H1 (cell line): Measurements from ENCODE around the gene UGT1A3. TPM values are rescaled to one million over a fixed set of nuclear protein-coding genes. Genes with fewer than 3 reads are reported as not detected.

Experiments used
- ASH2L ChIP-seq: fragments of 200-600, 300-600 bp; sonication (generic); IDR thresholded peaks from one replicate; pipeline ENCODE4 v1.7.1; 2017; ENCODE audit warnings: low read length
- BRCA1 ChIP-seq: IDR thresholded peaks from 2 replicates; pipeline ENCODE4 v1.6.1; 2012; ENCODE audit warnings: low read depth, low read length, improper control_type of control experiment
- CEBPB ChIP-seq: IDR thresholded peaks from 2 replicates; pipeline ENCODE4 v1.6.1; 2012; ENCODE audit warnings: low read depth, low read length
- POLR2A ChIP-seq, 2 experiments: IDR thresholded peaks; 1 replicate in 1 of 2; 2 replicates in 1 of 2; pipeline ENCODE4 v1.6.1; 2011; ENCODE audit warnings: low read depth in 2 of 2, low read length in 2 of 2, mild to moderate bottlenecking in 2 of 2; ENCODE audit errors: control extremely low read depth in 1 of 2
- RXRA ChIP-seq: IDR thresholded peaks from 2 replicates; pipeline ENCODE4 v1.6.1; 2011; ENCODE audit warnings: low read depth, mild to moderate bottlenecking, low read length, moderate library complexity; ENCODE audit not compliant: insufficient read depth
- SIX5 ChIP-seq: IDR thresholded peaks from 2 replicates; pipeline ENCODE4 v1.6.1; 2011; ENCODE audit warnings: mild to moderate bottlenecking, low read depth, low read length
- TBP ChIP-seq: IDR thresholded peaks from 2 replicates; pipeline ENCODE4 v1.6.1; 2011; ENCODE audit warnings: low read depth, low read length, improper control_type of control experiment
- polyA plus RNA-seq, 7 experiments: library from polyadenylated mRNA; depleted of rRNA in 3 of 7; stranded (reverse) in 5 of 7; unstranded in 2 of 7; fragments of >200 nt in 5 of 7; fragments of 200-250 nt in 2 of 7; gene quantifications; 1 replicate in 5 of 7; 2 replicates in 1 of 7; 4 replicates in 1 of 7; pipeline versions ENCODE4 v1.2.1 to v1.2.3, GENCODE V29; 2011 to 2013; ENCODE audit warnings: missing spikeins in 2 of 7, mixed read lengths in 2 of 7
- total RNA-seq: library from RNA; stranded (reverse); fragmentation: NEBNext Ultra II Directional; extraction: Animal tissue kit (Norgen Biotek cat#: 25700); gene quantifications from 2 replicates; pipeline ENCODE4 v1.2.1, GENCODE V29; 2021
- TF ChIP-seq, protein P1 (sequence below): fragments of 300-600 bp; sonication (generic); IDR thresholded peaks from 2 replicates; pipeline ENCODE4 v1.7.1; 2012; ENCODE audit warnings: low read length, moderate library complexity, mild to moderate bottlenecking, inconsistent platforms; ENCODE audit not compliant: insufficient replicate concordance

Gene UGT1A3
- total and polyA plus RNA-seq, 2 of the 8 experiments (the other 6 are each of a cell fraction or from before 2014, with no cell fraction given), result not detected

GRCh38 chr2:233680361-233681045 is 48.3 kb upstream of the UGT1A3 start (continued):
- TF ChIP-seq SIX5 (no peak), RXRA (no peak), POLR2A (IDR thresholded peaks at IDR 0.05; ENCODE audit: control extremely low read depth in 1 of 2, low read depth in 2 of 2, low read length in 2 of 2) (no peak), CEBPB (no peak), BRCA1 (no peak), ASH2L (no peak), TBP (no peak)
- TF ChIP-seq, protein P1, sequence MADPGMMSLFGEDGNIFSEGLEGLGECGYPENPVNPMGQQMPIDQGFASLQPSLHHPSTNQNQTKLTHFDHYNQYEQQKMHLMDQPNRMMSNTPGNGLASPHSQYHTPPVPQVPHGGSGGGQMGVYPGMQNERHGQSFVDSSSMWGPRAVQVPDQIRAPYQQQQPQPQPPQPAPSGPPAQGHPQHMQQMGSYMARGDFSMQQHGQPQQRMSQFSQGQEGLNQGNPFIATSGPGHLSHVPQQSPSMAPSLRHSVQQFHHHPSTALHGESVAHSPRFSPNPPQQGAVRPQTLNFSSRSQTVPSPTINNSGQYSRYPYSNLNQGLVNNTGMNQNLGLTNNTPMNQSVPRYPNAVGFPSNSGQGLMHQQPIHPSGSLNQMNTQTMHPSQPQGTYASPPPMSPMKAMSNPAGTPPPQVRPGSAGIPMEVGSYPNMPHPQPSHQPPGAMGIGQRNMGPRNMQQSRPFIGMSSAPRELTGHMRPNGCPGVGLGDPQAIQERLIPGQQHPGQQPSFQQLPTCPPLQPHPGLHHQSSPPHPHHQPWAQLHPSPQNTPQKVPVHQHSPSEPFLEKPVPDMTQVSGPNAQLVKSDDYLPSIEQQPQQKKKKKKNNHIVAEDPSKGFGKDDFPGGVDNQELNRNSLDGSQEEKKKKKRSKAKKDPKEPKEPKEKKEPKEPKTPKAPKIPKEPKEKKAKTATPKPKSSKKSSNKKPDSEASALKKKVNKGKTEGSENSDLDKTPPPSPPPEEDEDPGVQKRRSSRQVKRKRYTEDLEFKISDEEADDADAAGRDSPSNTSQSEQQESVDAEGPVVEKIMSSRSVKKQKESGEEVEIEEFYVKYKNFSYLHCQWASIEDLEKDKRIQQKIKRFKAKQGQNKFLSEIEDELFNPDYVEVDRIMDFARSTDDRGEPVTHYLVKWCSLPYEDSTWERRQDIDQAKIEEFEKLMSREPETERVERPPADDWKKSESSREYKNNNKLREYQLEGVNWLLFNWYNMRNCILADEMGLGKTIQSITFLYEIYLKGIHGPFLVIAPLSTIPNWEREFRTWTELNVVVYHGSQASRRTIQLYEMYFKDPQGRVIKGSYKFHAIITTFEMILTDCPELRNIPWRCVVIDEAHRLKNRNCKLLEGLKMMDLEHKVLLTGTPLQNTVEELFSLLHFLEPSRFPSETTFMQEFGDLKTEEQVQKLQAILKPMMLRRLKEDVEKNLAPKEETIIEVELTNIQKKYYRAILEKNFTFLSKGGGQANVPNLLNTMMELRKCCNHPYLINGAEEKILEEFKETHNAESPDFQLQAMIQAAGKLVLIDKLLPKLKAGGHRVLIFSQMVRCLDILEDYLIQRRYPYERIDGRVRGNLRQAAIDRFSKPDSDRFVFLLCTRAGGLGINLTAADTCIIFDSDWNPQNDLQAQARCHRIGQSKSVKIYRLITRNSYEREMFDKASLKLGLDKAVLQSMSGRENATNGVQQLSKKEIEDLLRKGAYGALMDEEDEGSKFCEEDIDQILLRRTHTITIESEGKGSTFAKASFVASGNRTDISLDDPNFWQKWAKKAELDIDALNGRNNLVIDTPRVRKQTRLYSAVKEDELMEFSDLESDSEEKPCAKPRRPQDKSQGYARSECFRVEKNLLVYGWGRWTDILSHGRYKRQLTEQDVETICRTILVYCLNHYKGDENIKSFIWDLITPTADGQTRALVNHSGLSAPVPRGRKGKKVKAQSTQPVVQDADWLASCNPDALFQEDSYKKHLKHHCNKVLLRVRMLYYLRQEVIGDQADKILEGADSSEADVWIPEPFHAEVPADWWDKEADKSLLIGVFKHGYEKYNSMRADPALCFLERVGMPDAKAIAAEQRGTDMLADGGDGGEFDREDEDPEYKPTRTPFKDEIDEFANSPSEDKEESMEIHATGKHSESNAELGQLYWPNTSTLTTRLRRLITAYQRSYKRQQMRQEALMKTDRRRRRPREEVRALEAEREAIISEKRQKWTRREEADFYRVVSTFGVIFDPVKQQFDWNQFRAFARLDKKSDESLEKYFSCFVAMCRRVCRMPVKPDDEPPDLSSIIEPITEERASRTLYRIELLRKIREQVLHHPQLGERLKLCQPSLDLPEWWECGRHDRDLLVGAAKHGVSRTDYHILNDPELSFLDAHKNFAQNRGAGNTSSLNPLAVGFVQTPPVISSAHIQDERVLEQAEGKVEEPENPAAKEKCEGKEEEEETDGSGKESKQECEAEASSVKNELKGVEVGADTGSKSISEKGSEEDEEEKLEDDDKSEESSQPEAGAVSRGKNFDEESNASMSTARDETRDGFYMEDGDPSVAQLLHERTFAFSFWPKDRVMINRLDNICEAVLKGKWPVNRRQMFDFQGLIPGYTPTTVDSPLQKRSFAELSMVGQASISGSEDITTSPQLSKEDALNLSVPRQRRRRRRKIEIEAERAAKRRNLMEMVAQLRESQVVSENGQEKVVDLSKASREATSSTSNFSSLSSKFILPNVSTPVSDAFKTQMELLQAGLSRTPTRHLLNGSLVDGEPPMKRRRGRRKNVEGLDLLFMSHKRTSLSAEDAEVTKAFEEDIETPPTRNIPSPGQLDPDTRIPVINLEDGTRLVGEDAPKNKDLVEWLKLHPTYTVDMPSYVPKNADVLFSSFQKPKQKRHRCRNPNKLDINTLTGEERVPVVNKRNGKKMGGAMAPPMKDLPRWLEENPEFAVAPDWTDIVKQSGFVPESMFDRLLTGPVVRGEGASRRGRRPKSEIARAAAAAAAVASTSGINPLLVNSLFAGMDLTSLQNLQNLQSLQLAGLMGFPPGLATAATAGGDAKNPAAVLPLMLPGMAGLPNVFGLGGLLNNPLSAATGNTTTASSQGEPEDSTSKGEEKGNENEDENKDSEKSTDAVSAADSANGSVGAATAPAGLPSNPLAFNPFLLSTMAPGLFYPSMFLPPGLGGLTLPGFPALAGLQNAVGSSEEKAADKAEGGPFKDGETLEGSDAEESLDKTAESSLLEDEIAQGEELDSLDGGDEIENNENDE, result no peak
